Gastrocnemius medialis (tissue), 4 donors: ENCODE data around the gene BNIP5. TPM values are rescaled to one million over a fixed set of nuclear protein-coding genes. Genes with fewer than 3 reads are reported as not detected.

Experiments used
- ATAC-seq, 2 donors: fragments of 150-250 bp; one replicate each; pipeline ENCODE4 v1.9.1; 2016
- DNase-seq, 2 donors: peaks; one replicate each; pipeline ENCODE4 v3.0.0-alpha.2; 2019
- H3K27ac ChIP-seq, 4 donors: fragments of 200-600 bp; sonication (generic); 1 replicate in 1 of 4; 2 replicates in 3 of 4; pipeline ENCODE4 v1.5.1; 2016 to 2018; ENCODE audit warnings: mild to moderate bottlenecking in 2 of 4, moderate library complexity in 1 of 4
- H3K27me3 ChIP-seq, 3 donors: fragments of 200-600 bp; sonication (generic) in 2 of 3; 1 replicate in 1 of 3; 2 replicates in 2 of 3; pipeline versions ENCODE4 v1.5.1 to v1.6.0; 2016 to 2019; ENCODE audit warnings: mild to moderate bottlenecking in 1 of 3, moderate library complexity in 1 of 3
- H3K36me3 ChIP-seq, 2 donors: fragments of 200-600 bp; sonication (generic) in 1 of 2; one replicate each; pipeline ENCODE4 v1.5.1; 2017 to 2018
- H3K4me1 ChIP-seq, 2 donors: fragments of 200-600 bp; sonication (generic) in 1 of 2; one replicate each; pipeline ENCODE4 v1.5.1; 2016 to 2017; ENCODE audit warnings: mild to moderate bottlenecking in 2 of 2
- H3K4me3 ChIP-seq, 4 donors: fragments of 200-600 bp; sonication (generic) in 3 of 4; 1 replicate in 1 of 4; 2 replicates in 3 of 4; pipeline ENCODE4 v1.5.1; 2016 to 2019; ENCODE audit warnings: mild to moderate bottlenecking in 2 of 4
- H3K9me3 ChIP-seq, 3 donors: fragments of 200-600 bp; sonication (generic) in 2 of 3; 1 replicate in 1 of 3; 2 replicates in 2 of 3; pipeline ENCODE4 v1.5.1; 2016 to 2019
- POLR2A ChIP-seq, 2 donors: fragments of 450-650 bp; IDR thresholded peaks; one replicate each; pipeline ENCODE4 v1.6.1; 2017; ENCODE audit warnings: antibody characterized with exemption in 2 of 2, mild to moderate bottlenecking in 2 of 2, moderate library complexity in 2 of 2
- in situ Hi-C, 4 donors: fragments of 200-750 bp; cut with MboI; loops; one replicate each; pipeline versions ENCODE4 v1.15.0 to v1.8.0; 2017; ENCODE audit warnings: low sequenced_read_pairs in 4 of 4
- intact Hi-C: fragments of 100-400 bp; cut with DNase I; formaldehyde crosslinking; loops from one replicate; pipeline ENCODE4 v1.15.1; 2023; ENCODE audit warnings: low total_unique reads
- total RNA-seq, 4 donors: library from RNA; depleted of rRNA; stranded (reverse); fragments of >200 nt; gene quantifications; one replicate each; pipeline versions ENCODE4 v1.1.0 to v1.2.3, GENCODE V29; 2016
- TF ChIP-seq, protein P1 (sequence below), 5 experiments: fragments of 450-650 bp in 3 of 5; fragments of 200-600 bp in 2 of 5; sonication (generic) in 2 of 5; IDR thresholded peaks in 4 of 5; conservative IDR thresholded peaks in 1 of 5; 1 replicate in 4 of 5; 2 replicates in 1 of 5; pipeline ENCODE4 v1.5.1; 2016 to 2019; ENCODE audit warnings: antibody characterized with exemption in 5 of 5, mild to moderate bottlenecking in 3 of 5, moderate library complexity in 3 of 5

Gene BNIP5
- total RNA-seq, 4 donors from 2014 or later, result not detected

DNA sequence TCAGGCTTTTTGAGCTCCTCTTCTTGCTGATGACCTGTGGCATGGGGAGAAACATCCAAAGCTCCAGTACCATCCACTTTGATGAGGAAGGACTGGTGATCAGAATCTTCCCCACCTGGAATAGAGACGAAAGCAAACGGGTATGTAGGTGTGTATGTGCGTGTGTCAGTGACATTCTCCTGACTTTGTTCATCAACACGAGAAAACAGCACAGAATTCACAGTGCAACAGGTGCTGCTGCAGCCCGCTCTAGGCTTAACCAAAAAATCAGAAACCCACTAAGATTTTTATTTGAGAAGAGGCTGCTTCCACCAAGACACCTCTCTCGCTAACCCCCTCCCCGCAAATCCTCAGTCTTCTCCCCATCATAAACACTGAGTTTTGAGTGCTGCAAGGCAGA is 8.1 kb downstream of the BNIP5 start:
- in situ Hi-C loops, result no loop called here
- peaks cover 0 to 11% (median 9%) of the 10 kb centered on the region in 3 donors for H3K27me3 ChIP-seq
- H3K9me3 ChIP-seq, result no peaks in the 10 kb centered on the region
- H3K4me1 ChIP-seq, result no peaks in the 10 kb centered on the region
- H3K27ac ChIP-seq, result no peak overlapping the region
- DNase-seq, result no peak
- no peaks in the 10 kb centered on the region for H3K36me3 ChIP-seq
- intact Hi-C loops, result no loop called here
- TF ChIP-seq POLR2A (IDR thresholded peaks at IDR 0.05), result no peak
- TF ChIP-seq, protein P1, sequence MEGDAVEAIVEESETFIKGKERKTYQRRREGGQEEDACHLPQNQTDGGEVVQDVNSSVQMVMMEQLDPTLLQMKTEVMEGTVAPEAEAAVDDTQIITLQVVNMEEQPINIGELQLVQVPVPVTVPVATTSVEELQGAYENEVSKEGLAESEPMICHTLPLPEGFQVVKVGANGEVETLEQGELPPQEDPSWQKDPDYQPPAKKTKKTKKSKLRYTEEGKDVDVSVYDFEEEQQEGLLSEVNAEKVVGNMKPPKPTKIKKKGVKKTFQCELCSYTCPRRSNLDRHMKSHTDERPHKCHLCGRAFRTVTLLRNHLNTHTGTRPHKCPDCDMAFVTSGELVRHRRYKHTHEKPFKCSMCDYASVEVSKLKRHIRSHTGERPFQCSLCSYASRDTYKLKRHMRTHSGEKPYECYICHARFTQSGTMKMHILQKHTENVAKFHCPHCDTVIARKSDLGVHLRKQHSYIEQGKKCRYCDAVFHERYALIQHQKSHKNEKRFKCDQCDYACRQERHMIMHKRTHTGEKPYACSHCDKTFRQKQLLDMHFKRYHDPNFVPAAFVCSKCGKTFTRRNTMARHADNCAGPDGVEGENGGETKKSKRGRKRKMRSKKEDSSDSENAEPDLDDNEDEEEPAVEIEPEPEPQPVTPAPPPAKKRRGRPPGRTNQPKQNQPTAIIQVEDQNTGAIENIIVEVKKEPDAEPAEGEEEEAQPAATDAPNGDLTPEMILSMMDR (IDR thresholded peaks at IDR 0.05 in 4 of 5, conservative IDR thresholded peaks at IDR 0.05 in 1 of 5), result no peak
- no peak for ATAC-seq
- H3K4me3 ChIP-seq, result no peak overlapping the region

DNA sequence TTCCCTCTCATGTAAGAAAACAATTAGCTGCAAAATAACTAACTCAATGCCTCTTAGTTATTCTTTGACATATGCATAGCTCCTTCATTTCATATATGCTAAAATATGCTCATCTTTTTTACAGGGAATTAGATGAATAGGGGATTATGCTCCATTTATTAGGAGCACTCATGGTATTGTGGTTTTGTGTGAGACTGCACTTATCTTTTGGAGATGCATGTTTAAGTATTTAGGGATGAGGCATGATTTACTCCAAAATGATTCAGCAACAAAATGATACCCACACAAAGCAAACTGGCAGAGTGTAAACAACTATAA is 8.8 kb downstream of the BNIP5 start:
- no peaks in the 10 kb centered on the region for H3K4me1 ChIP-seq
- no peaks in the 10 kb centered on the region for H3K9me3 ChIP-seq
- DNase-seq (no peak), ATAC-seq (no peak)
- no peak for TF ChIP-seq POLR2A (IDR thresholded peaks at IDR 0.05)
- TF ChIP-seq, protein P1 (IDR thresholded peaks at IDR 0.05 in 4 of 5, conservative IDR thresholded peaks at IDR 0.05 in 1 of 5), result no peak
- in situ Hi-C loops (no loop called here), intact Hi-C loops (no loop called here)
- H3K27ac ChIP-seq, result no peak overlapping the region
- H3K4me3 ChIP-seq, result no peak overlapping the region
- H3K27me3 ChIP-seq, result peaks cover 0 to 5% (median 4%) of the 10 kb centered on the region in 3 donors
- H3K36me3 ChIP-seq, result no peaks in the 10 kb centered on the region

DNA sequence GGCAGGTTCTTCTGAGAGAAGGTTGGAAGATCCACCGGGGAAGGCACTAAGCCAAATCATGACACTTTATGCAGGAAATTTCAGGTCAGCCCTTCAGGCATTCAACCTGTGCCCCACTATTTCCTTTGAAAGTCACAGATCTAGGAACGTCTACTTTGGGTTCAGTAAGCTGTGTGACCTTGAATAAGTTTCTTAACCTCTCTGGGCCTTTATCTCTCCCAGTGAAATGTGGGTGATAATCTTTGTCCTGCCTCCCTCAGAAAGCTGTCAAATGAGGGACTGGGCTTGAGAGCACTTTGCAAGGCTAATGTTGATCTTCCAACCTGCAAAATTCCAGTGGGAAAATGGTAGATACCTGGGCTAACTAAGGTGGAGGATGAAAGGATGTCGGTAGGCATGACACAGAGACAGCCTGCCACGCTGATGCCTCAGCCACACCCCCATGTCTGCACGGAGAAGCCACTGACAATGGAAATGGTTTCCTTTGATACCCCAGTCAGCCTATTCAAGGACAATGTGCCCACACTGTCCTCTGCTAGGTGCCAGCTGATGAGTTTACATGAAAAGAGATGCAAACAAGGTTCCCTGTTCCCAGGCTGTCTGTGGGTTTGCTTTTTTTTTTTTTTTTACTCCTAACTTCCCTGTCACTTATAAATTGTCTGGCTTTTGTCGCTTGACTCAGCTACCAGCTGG is 9.3 kb downstream of the BNIP5 start:
- peaks cover 0 to 5% (median 2%) of the 10 kb centered on the region in 3 donors for H3K27me3 ChIP-seq
- in situ Hi-C loops, result no loop called here

DNA sequence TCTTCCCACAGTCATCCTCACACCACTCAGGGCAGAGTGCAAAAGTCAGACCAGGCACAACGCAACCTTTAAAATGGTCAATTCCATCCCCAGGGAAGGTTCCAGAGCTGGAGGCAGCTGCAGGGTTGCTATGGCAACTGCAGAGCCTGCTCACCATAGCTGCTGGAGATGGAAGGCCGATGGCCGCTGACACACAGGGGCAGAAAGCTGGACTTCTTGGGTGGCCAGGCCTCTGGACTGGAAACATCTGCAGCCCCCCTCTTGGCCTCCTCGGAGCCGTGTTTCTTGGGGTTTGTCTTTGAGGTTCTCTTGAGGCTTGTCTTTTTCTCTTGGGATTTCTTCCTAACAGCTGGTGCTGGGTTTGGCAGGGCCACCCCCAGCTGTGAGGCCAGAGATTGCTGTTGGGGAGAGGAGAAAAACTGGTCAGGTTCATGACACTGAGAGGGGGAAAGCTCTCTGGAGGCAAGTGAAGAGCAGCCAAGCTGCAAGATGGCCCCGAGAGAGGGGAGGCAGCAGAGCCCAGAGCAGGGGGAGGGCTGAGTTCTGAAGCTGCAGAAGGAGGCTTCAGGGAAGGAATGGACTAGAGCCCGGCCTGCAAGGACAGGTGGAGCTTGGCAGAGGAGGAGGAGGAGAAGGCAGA is 10.2 kb downstream of the BNIP5 start:
- intact Hi-C loops (no loop called here), in situ Hi-C loops (no loop called here)
- peaks cover 0 to 5% (median 0%) of the 10 kb centered on the region in 3 donors for H3K27me3 ChIP-seq
- H3K4me1 ChIP-seq, result no peaks in the 10 kb centered on the region
- H3K9me3 ChIP-seq, result no peaks in the 10 kb centered on the region
- no peaks in the 10 kb centered on the region for H3K36me3 ChIP-seq
- H3K4me3 ChIP-seq, result no peak overlapping the region
- ATAC-seq (no peak), DNase-seq (no peak)
- no peak overlapping the region for H3K27ac ChIP-seq
- no peak for TF ChIP-seq POLR2A (IDR thresholded peaks at IDR 0.05)
- TF ChIP-seq, protein P1 (IDR thresholded peaks at IDR 0.05 in 4 of 5, conservative IDR thresholded peaks at IDR 0.05 in 1 of 5), result no peak

More for the DNA sequence above, 9.3 kb downstream of the BNIP5 start:
- DNase-seq (no peak), ATAC-seq (no peak)
- intact Hi-C loops, result no loop called here
- Histone ChIP-seq H3K4me3 (no peak overlapping the region), H3K27ac (no peak overlapping the region), H3K36me3 (no peaks in the 10 kb centered on the region), H3K9me3 (no peaks in the 10 kb centered on the region), H3K4me1 (no peaks in the 10 kb centered on the region)
- no peak for TF ChIP-seq POLR2A (IDR thresholded peaks at IDR 0.05)
- TF ChIP-seq, protein P1 (IDR thresholded peaks at IDR 0.05 in 4 of 5, conservative IDR thresholded peaks at IDR 0.05 in 1 of 5), result no peak
